Measurements from ENCODE around the gene EEF1G.
A peak's percentile ranks its signal among the peaks of the same experiment; 100 is the strongest.
"Not testable (repeated sequence)": the region's sequence is repeated elsewhere in the genome, so short reads cannot be mapped to it uniquely, and the experiment has no call there.

EEF1G gene

GRCh38 chr11:62573592-62574362, at the start of gene EEF1G:
Gene EEF1G, minus strand, starts transcription at chr11:62573891. Its CDS starts 49 bp downstream, at chr11:62573842.
- DNase-seq, result peak; percentile 99

- DNase-seq, result no peak
Measured at GRCh38 chr11:62622476-62623089, 48.9 kb upstream of the EEF1G start.

- peak; percentile 92 for DNase-seq
Measured at GRCh38 chr11:62621567-62622470, 48.1 kb upstream of the EEF1G start, which contains the start of gene B3GAT3. Gene B3GAT3, minus strand, starts transcription at chr11:62621986. Its CDS starts 39 bp downstream, at chr11:62621947.

- DNase-seq, result no peak
Measured at GRCh38 chr11:62621027-62621566, 47.4 kb upstream of the EEF1G start.

- DNase-seq, result not testable (repeated sequence)
Measured at GRCh38 chr11:62616957-62617356, 43.3 kb upstream of the EEF1G start.

- no peak for DNase-seq
Measured at GRCh38 chr11:62615521-62615920, 41.8 kb upstream of the EEF1G start.

GRCh38 chr11:62614275-62614674, 40.6 kb upstream of the EEF1G start:
- no peak for DNase-seq

- DNase-seq, result no peak
Measured at GRCh38 chr11:62613291-62613778, 39.6 kb upstream of the EEF1G start.

GRCh38 chr11:62612366-62613290, 38.9 kb upstream of the EEF1G start, which contains the start of the genes EML3 and ROM1:
Gene EML3, minus strand, starts transcription at chr11:62612775. Its CDS starts 318 bp downstream, at chr11:62612457.
Gene ROM1, plus strand, starts transcription at chr11:62613257. Its CDS starts 25 bp downstream, at chr11:62613282.
- peak; percentile 48 for DNase-seq

- no peak for DNase-seq
Measured at GRCh38 chr11:62611705-62612365, 38.1 kb upstream of the EEF1G start.

- no peak for DNase-seq
Measured at GRCh38 chr11:62610814-62611704, 37.4 kb upstream of the EEF1G start.

- no peak for DNase-seq
Measured at GRCh38 chr11:62610403-62610802, 36.7 kb upstream of the EEF1G start.

GRCh38 chr11:62608776-62609175, 35.1 kb upstream of the EEF1G start:
- no peak for DNase-seq

- DNase-seq, result no peak
Measured at GRCh38 chr11:62607714-62608113, 34.0 kb upstream of the EEF1G start.

GRCh38 chr11:62605902-62606301, 32.2 kb upstream of the EEF1G start:
- no peak for DNase-seq

- DNase-seq, result no peak
Measured at GRCh38 chr11:62605467-62605866, 31.8 kb upstream of the EEF1G start.

- DNase-seq, result no peak
Measured at GRCh38 chr11:62604460-62605120, 30.9 kb upstream of the EEF1G start.

- DNase-seq, result no peak
Measured at GRCh38 chr11:62603776-62604299, 30.1 kb upstream of the EEF1G start.

GRCh38 chr11:62603072-62603408, 29.3 kb upstream of the EEF1G start:
- no peak for DNase-seq

Measured in NCI-H748 treated with DMSO at 0.1 percent for 48 hours (cell line).